Erythroblast (primary cell): ENCODE results near the gene HCRTR2.
"Not testable (repeated sequence)": the region's sequence is repeated elsewhere in the genome, so short reads cannot be mapped to it uniquely, and the experiment has no call there.

ENCODE experiments used
- DNase-seq, 2 experiments: peaks; one replicate each; lab custom pipeline; 2025; lab: John Stamatoyannopoulos, UW
- GATA1 ChIP-seq: IDR thresholded peaks from 2 replicates; pipeline ENCODE4 v1.6.1; 2011; ENCODE audit warnings: low read depth, mild to moderate bottlenecking, control low read depth, low read length, moderate library complexity
- POLR2A ChIP-seq: IDR thresholded peaks from 2 replicates; pipeline ENCODE4 v1.6.1; 2011; ENCODE audit warnings: mild to moderate bottlenecking, low read length

HCRTR2 gene

DNA sequence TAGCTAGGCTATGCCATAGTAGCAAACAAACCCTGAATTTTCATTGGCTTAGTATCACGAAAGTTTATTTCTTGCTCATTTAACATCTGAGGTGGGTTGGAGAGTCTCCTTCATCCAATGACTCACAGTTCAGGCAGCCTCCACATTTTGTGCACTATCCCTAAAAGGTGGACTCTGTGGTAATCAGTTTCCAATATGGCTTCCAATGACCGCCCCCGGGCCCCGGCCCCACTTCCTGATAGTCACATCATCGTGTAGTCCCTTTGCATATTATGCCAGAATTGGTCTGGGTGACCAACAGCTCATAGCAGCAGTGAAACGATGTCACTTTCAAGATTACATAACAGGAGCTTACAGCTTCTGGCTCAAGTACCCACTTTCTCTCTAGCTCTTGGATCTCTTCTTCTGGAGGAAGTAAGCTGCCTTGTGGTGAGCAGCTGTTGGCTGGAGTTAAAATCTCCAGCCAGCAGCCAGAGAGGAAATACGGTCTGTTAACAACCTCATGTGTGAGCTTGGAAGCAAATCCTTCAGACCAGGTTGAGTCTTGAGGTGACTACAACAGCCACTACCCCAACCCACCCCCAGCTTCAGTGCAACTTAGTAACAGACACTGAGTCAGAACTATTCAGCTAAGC is 7.8 kb downstream of the HCRTR2 start:
- no peak for DNase-seq
- no peak for TF ChIP-seq POLR2A
- no peak for TF ChIP-seq GATA1

DNA sequence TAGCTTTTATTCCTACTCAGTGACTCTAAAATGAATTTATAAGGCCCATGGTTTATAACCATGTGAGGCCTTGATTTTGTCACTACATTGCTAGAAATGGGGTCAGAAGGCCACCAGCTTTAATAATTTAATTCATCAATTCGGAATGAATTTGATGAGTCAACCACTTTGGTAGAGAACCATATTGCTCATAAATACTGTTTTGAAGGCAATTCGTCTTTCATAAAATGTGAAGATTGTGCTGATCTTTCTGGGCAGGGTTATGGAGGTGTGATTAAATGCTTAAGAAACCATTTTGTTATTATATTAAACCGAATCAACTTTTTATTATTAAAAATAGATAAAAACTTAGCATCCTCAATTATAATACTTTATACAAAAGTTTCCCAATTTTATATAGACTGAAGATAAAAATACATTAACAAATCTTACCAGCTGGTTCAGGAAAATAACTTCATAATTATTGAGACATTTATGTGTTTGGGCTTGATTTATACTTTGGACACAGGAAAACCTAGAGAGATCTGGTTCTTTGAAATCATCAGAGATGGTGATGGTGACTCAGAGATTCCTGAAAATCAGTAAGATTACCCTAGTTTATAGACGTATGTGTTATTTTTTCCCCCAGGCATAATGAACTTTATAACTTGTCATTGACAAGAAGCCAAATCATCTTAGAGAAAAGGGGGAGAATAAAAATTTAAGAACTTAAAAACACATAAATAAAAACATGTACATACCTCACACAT is 10.6 kb downstream of the HCRTR2 start:
- no peak for TF ChIP-seq GATA1
- TF ChIP-seq POLR2A, result no peak
- DNase-seq, result no peak

DNA sequence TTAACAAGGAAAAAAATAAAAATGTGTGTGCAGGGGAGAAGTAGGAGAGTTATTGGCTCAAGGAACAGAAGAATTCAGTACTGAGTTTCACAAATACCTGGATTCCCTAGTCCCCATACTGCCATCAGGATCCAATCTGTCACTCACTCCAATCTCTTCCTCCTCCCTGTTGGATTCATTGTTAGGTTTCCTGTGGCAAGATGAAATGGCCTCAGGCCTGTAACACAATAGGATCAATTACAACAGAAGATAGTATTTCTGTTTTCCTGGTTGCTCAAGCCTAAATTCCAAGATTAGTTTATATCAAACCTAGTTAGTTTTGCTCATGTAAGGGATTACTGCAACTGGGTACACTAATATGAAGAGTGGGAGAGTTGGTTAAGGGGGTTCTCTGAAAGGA is 24.4 kb downstream of the HCRTR2 start:
- DNase-seq, result no peak
- no peak for TF ChIP-seq POLR2A
- TF ChIP-seq GATA1, result no peak

DNA sequence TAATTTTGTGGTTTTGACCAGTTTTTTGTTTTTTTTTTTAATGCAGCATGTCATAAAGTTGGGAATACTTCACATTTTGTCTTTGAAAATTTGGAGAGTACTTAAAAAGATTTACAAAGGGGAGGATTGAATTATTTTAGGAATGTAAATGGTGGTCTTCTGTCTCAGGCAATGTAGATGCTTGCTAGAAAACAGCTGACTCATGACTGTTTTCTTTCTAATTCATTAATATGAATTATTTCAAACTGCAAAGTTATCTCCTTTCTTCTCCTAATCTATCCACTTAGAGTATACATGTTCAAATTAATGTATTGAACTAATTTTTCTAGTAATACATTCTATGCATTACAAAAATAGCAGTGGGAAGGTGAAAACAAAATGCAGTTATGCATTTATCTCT is 24.9 kb downstream of the HCRTR2 start:
- no peak for DNase-seq
- TF ChIP-seq POLR2A, result no peak
- no peak for TF ChIP-seq GATA1

DNA sequence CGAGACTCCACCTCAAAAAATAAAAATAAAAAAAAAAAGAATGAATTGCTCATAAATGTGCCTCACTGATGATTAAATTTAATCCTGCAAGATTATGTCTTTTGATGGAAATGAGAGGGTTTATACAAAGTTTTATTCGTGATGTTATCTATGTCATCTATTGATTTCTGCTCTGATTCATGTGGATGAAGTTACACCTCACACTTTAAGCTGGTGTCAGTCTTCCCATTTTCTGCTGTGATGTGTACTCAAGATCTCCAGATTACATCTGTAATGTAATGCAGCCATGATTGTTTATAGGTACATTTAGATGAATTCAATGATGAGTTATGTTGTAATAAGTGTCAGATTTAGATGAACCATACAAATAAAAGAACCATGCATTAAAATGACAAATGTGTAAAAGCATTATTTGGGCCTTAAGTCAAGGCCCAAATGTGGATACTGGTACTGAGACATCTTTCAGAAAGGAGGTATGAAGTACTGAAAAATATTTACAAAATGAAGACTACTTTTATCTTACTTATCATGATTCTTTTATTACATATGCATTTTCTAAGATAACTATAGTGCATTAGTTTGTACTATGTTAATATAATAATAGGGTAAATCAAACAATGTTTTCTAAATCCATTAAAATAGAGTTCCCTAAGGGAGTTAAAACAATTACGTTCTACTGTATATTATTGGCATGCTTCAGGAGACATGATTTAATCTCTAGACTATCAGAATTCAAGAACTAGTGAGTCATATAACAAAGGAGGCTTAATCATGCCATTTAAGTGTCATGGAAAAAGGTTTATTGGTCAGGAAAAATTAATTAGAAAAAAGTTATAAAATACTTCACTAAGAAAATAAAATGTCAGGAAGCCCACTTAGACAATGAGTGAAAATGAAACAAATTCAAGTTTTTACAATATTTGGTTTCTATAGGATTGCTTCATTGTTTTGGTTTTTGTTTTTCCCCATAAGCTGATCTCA is 34.5 kb downstream of the HCRTR2 start:
- no peak for DNase-seq
- TF ChIP-seq GATA1 (no peak), POLR2A (no peak)

DNA sequence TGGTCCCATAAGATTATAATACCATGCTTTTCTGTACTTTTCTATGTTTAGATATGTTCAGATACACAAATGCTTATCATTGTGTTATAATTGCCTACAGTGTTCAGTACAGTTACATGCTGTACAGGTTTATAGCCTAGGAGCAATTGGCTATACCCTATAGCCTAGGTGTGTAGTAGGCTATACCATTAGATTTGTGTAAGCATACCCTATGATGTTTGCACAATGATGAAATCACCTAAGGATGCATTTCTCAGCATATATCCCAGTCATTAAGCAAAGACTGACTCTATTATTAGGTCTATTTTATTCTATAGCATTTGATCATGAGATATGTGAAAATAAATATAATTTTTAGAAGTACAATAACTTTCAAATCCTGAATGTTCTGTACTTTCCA is 36.6 kb downstream of the HCRTR2 start:
- no peak for TF ChIP-seq GATA1
- no peak for TF ChIP-seq POLR2A
- DNase-seq, result no peak

DNA sequence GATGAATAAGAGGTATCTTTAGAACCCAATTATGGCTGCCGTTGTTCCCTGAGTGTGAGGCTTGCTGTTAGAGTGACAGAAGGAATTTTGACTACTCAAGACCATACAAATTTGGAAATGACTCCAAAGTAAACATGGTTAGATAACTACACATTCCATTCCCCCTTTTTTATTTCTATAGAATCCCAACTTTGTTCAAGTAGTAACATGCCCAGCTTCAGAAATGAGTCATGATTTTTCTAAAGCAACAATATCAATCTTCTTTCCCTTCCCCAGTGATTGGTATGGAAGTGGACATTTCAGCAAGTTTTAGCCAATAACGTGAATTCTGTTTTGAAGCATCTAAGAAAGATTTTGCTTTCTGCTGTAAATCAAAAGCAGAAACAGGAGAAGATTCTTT is 37.8 kb downstream of the HCRTR2 start:
- no peak for DNase-seq
- TF ChIP-seq POLR2A (no peak), GATA1 (no peak)

DNA sequence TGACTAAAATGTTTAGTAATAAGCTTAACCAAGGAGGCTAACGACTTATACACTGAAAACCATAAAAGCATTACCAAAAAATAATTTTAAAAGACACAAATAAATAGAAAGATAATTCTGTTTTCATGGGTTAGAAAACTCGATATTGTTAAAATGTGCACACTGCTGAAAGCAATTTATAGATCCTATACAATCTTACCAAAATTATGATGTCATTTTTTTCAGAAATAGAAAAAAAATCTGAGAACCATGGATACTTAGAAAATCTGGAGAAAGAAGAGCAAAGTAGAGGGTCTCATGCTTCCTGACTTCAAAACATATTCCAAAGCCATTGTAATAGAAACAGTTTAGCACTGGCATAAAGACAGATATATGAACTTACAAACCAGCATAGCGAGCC is 46.6 kb downstream of the HCRTR2 start:
- no peak for DNase-seq
- TF ChIP-seq GATA1 (no peak), POLR2A (no peak)

DNA sequence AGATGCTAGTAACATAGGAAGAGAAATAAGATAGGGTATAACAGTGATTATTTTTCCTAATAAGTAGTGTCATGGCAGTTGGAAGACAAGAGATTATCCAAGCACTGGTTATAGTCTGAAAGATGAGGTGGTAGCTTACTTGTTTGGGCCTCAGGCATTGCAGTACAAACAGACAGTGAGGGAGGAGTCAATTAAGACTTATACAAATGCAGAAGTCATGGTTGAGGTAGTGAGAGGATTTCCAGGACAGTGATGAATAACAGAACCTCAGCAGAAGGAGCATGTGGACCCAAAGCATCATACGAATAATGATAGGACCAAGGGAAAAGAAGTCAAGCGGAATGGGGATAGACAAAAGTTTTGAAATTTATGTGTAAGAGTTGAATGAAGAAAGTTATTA is 53.5 kb downstream of the HCRTR2 start:
- DNase-seq, result no peak
- TF ChIP-seq GATA1, result no peak
- TF ChIP-seq POLR2A, result no peak

DNA sequence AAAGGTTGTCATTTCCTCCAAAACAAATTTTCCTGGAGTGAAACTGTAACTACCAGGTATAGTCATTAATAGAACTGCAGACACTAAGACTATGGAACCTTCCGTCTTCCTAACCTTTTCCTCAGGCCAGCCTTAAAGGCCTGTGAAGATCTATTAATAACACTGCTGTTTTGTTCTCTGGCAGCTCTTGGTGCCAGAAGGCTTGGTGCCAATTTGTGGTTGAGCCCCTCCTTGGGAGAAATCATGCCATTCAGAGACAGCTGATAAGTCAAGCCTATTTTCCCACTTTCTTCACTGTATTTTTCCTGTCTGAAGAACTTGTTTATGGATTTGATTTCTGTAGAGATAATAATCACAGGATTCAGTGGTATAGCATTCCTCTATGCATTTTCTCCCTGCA is 64.8 kb downstream of the HCRTR2 start:
- TF ChIP-seq POLR2A (no peak), GATA1 (no peak)

DNA sequence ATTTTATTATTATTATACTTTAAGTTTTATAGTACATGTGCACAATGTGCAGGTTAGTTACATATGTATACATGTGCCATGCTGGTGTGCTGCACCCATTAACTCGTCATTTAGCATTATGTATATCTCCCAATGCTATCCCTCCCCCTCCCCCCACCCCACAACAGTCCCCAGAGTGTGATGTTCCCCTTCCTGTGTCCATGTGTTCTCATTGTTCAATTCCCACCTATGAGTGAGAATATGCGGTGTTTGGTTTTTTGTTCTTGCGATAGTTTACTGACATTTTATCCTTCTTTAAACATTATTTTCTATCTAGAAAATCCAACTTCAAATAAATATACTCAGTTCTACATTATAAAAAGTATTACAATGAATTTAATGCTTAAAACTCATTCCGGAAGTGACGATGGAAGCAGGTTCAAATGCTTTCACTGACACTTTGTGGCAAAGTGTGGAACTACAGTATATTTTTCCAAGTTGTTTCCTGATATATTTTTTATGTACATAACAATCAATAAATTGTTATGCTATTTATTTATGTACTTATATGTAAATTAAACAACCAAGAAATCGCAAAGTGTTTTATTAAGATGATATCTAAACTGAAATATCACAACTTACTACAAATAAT is 66.8 kb downstream of the HCRTR2 start:
- not testable (repeated sequence) for DNase-seq

More for the DNA sequence above, 64.8 kb downstream of the HCRTR2 start:
- no peak for DNase-seq

DNA sequence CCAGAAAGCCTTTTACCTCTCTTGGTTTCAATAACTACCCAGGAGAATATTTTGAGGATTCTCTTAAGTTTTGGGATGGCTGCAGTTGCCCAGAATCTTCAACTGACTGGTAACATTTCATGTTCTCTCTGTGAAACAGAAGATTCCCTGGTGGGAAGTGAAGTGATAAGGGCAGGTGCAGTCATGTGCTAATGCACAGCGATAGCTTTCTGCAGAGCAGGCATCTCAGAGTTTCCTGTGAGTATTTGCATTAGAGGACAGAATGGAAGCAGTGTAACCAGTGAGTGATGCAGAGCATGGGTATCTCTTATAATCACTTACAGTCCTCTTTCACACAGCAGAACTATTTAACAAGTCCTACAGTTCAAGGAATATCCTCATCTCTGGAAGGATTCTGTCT is 76.1 kb downstream of the HCRTR2 start:
- no peak for TF ChIP-seq GATA1
- DNase-seq, result no peak

DNA sequence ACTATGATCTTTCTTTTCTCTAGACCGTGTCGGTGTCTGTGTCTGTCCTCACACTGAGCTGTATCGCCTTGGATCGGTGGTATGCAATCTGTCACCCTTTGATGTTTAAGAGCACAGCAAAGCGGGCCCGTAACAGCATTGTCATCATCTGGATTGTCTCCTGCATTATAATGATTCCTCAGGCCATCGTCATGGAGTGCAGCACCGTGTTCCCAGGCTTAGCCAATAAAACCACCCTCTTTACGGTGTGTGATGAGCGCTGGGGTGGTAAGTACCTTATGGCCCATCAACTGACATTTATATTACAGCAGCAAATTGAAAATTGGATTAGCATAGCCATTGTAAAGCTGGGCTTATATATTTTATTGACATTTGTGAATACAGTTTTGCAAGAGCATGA is 80.8 kb downstream of the HCRTR2 start:
- DNase-seq, result no peak
- TF ChIP-seq POLR2A (no peak), GATA1 (no peak)

DNA sequence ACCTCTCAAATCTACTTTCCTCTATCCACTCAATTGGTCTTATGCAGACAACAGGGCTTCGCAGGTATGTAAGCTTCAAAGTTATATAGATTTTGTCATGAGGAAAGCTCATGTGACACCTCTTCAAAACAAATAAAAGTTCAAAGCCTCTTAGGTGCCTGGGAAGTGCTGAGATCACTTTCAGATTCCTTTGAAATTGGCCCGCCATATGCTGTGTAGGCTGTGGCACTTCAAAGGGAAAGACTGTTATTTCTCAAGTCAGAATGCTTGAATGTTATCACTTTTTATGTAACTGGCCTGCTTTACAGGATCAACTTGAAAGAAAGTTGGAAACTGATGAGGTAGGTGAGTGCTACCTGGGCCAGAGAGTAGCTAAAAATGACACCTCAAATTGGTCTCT is 85.9 kb downstream of the HCRTR2 start:
- TF ChIP-seq POLR2A (no peak), GATA1 (no peak)
- no peak for DNase-seq
